Mesenchymal stem cell (in vitro differentiated cells and primary cell): ENCODE results near the gene CCDC68.

Experiments used
- DNase-seq: peaks from one replicate; pipeline ENCODE4 v3.0.0-alpha.2; 2013
- H2AFZ ChIP-seq: one replicate; pipeline ENCODE4 v1.6.1; 2013; ENCODE audit warnings: low read depth, mild to moderate bottlenecking, control low read depth, inconsistent platforms, low read length, moderate library complexity
- H2AK5ac ChIP-seq: 2 replicates; pipeline ENCODE4 v1.6.1; 2013; ENCODE audit warnings: low read length, moderate library complexity, mild to moderate bottlenecking, inconsistent platforms; ENCODE audit not compliant: severe bottlenecking
- H2BK120ac ChIP-seq: one replicate; pipeline ENCODE4 v1.6.1; 2013; ENCODE audit warnings: low read depth, mild to moderate bottlenecking, inconsistent platforms, low read length, moderate library complexity
- H2BK12ac ChIP-seq, 2 experiments: one replicate each; pipeline ENCODE4 v1.6.1; 2013; ENCODE audit warnings: inconsistent platforms in 2 of 2, low read length in 2 of 2, mild to moderate bottlenecking in 2 of 2, moderate library complexity in 2 of 2, control low read depth in 1 of 2
- H2BK15ac ChIP-seq: one replicate; pipeline ENCODE4 v1.6.1; 2013; ENCODE audit warnings: mild to moderate bottlenecking, low read depth, inconsistent platforms; ENCODE audit not compliant: poor library complexity, severe bottlenecking
- H2BK5ac ChIP-seq: 2 replicates; pipeline ENCODE4 v1.6.1; 2013; ENCODE audit warnings: low read depth, mild to moderate bottlenecking, low read length, control low read depth, inconsistent platforms; ENCODE audit not compliant: poor library complexity, severe bottlenecking
- H3K14ac ChIP-seq, 2 experiments: one replicate each; pipeline ENCODE4 v1.6.1; 2013; ENCODE audit warnings: inconsistent platforms in 2 of 2, low read length in 2 of 2, control low read depth in 1 of 2, mild to moderate bottlenecking in 1 of 2, moderate library complexity in 1 of 2
- H3K18ac ChIP-seq, 2 experiments: one replicate each; pipeline ENCODE4 v1.6.1; 2013; ENCODE audit warnings: inconsistent platforms in 2 of 2, low read length in 2 of 2, control low read depth in 1 of 2, low read depth in 1 of 2, mild to moderate bottlenecking in 1 of 2
- H3K23ac ChIP-seq, 2 experiments: one replicate each; pipeline ENCODE4 v1.6.1; 2013; ENCODE audit warnings: inconsistent platforms in 2 of 2, low read length in 2 of 2, mild to moderate bottlenecking in 2 of 2, moderate library complexity in 2 of 2, control low read depth in 1 of 2
- H3K27ac ChIP-seq: 2 replicates; pipeline ENCODE4 v1.5.1; 2013; ENCODE audit warnings: mild to moderate bottlenecking, moderate library complexity, low read length, control low read depth, inconsistent platforms; ENCODE audit not compliant: poor library complexity, severe bottlenecking
- H3K27me3 ChIP-seq, 2 experiments: 2 replicates each; pipeline versions ENCODE4 v1.6.1 to v1.7.0; 2013; ENCODE audit warnings: low read length in 2 of 2, mild to moderate bottlenecking in 2 of 2, moderate library complexity in 2 of 2, control low read depth in 1 of 2, inconsistent platforms in 1 of 2; ENCODE audit not compliant: control insufficient read depth in 1 of 2, insufficient read depth in 1 of 2
- H3K36me3 ChIP-seq, 2 experiments: 2 replicates each; pipeline versions ENCODE4 v1.6.1 to v1.7.0; 2013; ENCODE audit warnings: low read length in 2 of 2, control low read depth in 1 of 2, inconsistent platforms in 1 of 2, low read depth in 1 of 2, mild to moderate bottlenecking in 1 of 2; ENCODE audit not compliant: insufficient read depth in 2 of 2, control insufficient read depth in 1 of 2
- H3K4ac ChIP-seq, 2 experiments: one replicate each; pipeline ENCODE4 v1.6.1; 2013; ENCODE audit warnings: inconsistent platforms in 2 of 2, low read length in 2 of 2, mild to moderate bottlenecking in 2 of 2, moderate library complexity in 2 of 2, control low read depth in 1 of 2, low read depth in 1 of 2
- H3K4me1 ChIP-seq: 2 replicates; pipeline ENCODE4 v1.6.1; 2013; ENCODE audit warnings: low read depth, low read length, control low read depth; ENCODE audit not compliant: control insufficient read depth, insufficient read depth
- H3K4me2 ChIP-seq: 2 replicates; pipeline ENCODE4 v1.6.1; 2013; ENCODE audit warnings: low read length, mild to moderate bottlenecking, inconsistent platforms; ENCODE audit not compliant: poor library complexity, severe bottlenecking
- H3K4me3 ChIP-seq, 2 experiments: 2 replicates each; pipeline versions ENCODE4 v1.5.1 to v1.7.0; 2013; ENCODE audit warnings: low read length in 2 of 2, mild to moderate bottlenecking in 2 of 2, control low read depth in 1 of 2, low read depth in 1 of 2; ENCODE audit not compliant: insufficient read depth in 1 of 2
- H3K79me1 ChIP-seq: replicated peaks from 2 replicates; pipeline ENCODE4 v1.6.1; 2013; ENCODE audit warnings: mild to moderate bottlenecking, control low read depth, low read length, inconsistent platforms; ENCODE audit not compliant: poor library complexity, severe bottlenecking
- H3K9ac ChIP-seq: 2 replicates; pipeline ENCODE4 v1.7.0; 2013; ENCODE audit warnings: mild to moderate bottlenecking, low read length, moderate library complexity
- H3K9me3 ChIP-seq: 2 replicates; pipeline ENCODE4 v1.7.0; 2013; ENCODE audit warnings: mild to moderate bottlenecking, low read length; ENCODE audit not compliant: control insufficient read depth
- H4K8ac ChIP-seq: one replicate; pipeline ENCODE4 v1.6.1; 2013; ENCODE audit warnings: inconsistent platforms, mild to moderate bottlenecking, low read length, moderate library complexity
- H4K91ac ChIP-seq: one replicate; pipeline ENCODE4 v1.6.1; 2013; ENCODE audit warnings: mild to moderate bottlenecking, low read length, inconsistent platforms
- WGBS: methylation state at CpG from one replicate; pipeline ENCODE4 v1.1.7; 2013; ENCODE audit warnings: mixed read lengths; 5-methylcytosine and 5-hydroxymethylcytosine counted together

CCDC68 gene

GRCh38 chr18:54888378-54888777, 70.9 kb downstream of the CCDC68 start:
- no peak overlapping the region for H3K4ac ChIP-seq
- H4K91ac ChIP-seq = no peak overlapping the region
- H3K27me3 ChIP-seq = no peaks in the 10 kb centered on the region
- H3K18ac ChIP-seq = no peak overlapping the region
- H3K23ac ChIP-seq = no peak overlapping the region
- H2BK120ac ChIP-seq = no peak overlapping the region
- H2AFZ ChIP-seq = no peak overlapping the region
- no peak overlapping the region for H2AK5ac ChIP-seq
- H2BK5ac ChIP-seq = no peak overlapping the region
- WGBS = 100% methylated on average over 1 of the region's 2 CpGs
- no peaks in the 10 kb centered on the region for H3K4me1 ChIP-seq
- H3K9ac ChIP-seq = peak overlapping the region; percentile 47
- no peaks in the 10 kb centered on the region for H3K36me3 ChIP-seq
- H3K14ac ChIP-seq = no peak overlapping the region
- H3K9me3 ChIP-seq = no peaks in the 10 kb centered on the region
- H3K79me1 ChIP-seq = no peaks in the 10 kb centered on the region
- H4K8ac ChIP-seq = no peak overlapping the region
- H3K4me3 ChIP-seq = no peak overlapping the region
- H2BK12ac ChIP-seq = no peak overlapping the region
- H2BK15ac ChIP-seq = no peak overlapping the region
- H3K4me2 ChIP-seq = no peak overlapping the region
- no peak overlapping the region for H3K27ac ChIP-seq
- no peak for DNase-seq

DNA sequence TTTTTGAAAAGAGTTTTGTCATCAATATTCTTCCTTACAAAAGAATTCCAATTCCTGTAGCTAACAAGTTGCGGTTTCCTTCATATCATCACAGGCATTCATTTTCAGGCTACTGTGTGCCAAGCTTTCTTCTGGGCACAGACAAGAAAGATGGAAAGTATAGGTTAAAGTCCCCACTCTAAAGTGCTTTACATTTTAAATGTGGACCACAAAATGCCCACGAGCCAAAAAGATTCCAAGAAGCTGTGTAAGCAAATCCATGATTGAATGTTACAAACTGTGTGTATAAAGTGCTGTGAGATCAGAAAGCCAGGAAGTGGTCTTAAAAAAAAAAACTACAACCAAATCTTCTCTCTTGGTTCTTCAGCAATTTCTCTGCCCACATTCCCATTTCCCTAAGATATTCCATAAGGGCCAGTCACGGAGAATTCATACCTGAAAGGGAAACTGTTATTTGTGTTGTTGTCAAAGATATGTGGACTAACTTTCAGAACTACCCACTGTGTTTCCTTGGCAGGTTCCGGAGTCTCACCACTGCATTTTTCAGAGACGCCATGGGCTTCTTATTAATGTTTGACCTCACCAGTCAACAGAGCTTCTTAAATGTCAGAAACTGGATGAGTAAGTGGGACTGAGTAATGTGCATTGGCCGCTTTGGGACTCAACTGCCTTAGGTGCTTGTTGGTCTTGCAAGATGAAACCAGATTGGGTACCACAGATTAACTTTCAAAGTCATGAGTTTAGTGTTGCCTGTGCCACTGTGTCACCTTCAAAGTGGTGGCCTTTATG, 75.3 kb downstream of the CCDC68 start:
- DNase-seq = no peak
- Histone ChIP-seq H4K91ac (no peak overlapping the region), H4K8ac (no peak overlapping the region), H2BK12ac (no peak overlapping the region), H3K36me3 (no peaks in the 10 kb centered on the region), H3K4ac (no peak overlapping the region), H3K14ac (no peak overlapping the region), H3K4me3 (no peak overlapping the region), H2AK5ac (no peak overlapping the region), H3K79me1 (no peaks in the 10 kb centered on the region), H3K9me3 (no peaks in the 10 kb centered on the region), H3K4me1 (no peaks in the 10 kb centered on the region), H2AFZ (no peak overlapping the region), H3K23ac (no peak overlapping the region), H3K4me2 (no peak overlapping the region), H3K27me3 (no peaks in the 10 kb centered on the region), H3K18ac (no peak overlapping the region), H3K27ac (peak overlapping the region; percentile 25), H2BK15ac (no peak overlapping the region), H3K9ac (no peak overlapping the region), H2BK120ac (no peak overlapping the region), H2BK5ac (no peak overlapping the region)
- 83% methylated on average over 5 of the region's 6 CpGs for WGBS

GRCh38 chr18:54882318-54882717, 76.9 kb downstream of the CCDC68 start:
- H3K4me3 ChIP-seq = no peak overlapping the region
- H3K4me2 ChIP-seq = no peak overlapping the region
- no peak overlapping the region for H3K9ac ChIP-seq
- no peak overlapping the region for H4K8ac ChIP-seq
- no peak overlapping the region for H2BK12ac ChIP-seq
- no peak overlapping the region for H2AK5ac ChIP-seq
- no peak for DNase-seq
- H3K9me3 ChIP-seq = no peaks in the 10 kb centered on the region
- no peak overlapping the region for H3K4ac ChIP-seq
- peak overlapping the region in 1 of 2 experiments; percentile 54 for H3K18ac ChIP-seq
- H3K27ac ChIP-seq = no peak overlapping the region
- no peak overlapping the region for H2BK120ac ChIP-seq
- WGBS = 85% methylated on average over 4 of the region's 4 CpGs
- no peak overlapping the region for H3K14ac ChIP-seq
- H3K36me3 ChIP-seq = no peaks in the 10 kb centered on the region
- no peak overlapping the region for H4K91ac ChIP-seq
- no peaks in the 10 kb centered on the region for H3K27me3 ChIP-seq
- H3K23ac ChIP-seq = no peak overlapping the region
- H2AFZ ChIP-seq = no peak overlapping the region
- no peak overlapping the region for H2BK15ac ChIP-seq
- no peak overlapping the region for H2BK5ac ChIP-seq
- no peaks in the 10 kb centered on the region for H3K79me1 ChIP-seq
- H3K4me1 ChIP-seq = no peaks in the 10 kb centered on the region

DNA sequence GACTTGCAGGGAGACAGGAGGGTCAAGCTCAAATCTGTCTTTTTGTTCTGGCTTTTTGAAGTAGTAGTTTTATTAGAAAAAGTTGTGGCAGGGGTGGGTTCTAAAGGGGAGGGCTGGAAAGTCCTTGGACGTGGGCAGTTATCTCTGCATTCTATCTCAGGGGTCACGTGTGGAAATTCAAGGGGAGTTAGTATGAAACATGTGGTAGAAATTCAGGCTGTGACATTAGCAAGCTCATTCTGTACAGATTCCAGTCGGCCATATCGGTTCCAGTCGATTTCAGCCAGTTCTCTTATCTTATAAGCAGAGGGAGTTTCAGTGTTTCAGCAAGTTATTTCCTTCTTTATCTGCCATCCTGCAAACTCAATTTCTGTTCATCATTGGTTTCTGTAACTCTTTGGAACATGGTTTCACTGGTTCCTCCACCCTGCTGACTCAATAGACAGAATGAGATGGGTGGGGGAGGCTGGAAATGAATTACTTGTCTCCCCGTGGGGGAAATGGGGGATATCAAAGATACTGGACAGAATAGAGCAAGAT, 78.0 kb downstream of the CCDC68 start:
- Histone ChIP-seq H3K27me3 (no peaks in the 10 kb centered on the region), H3K4ac (peak overlapping the region in 1 of 2 experiments; percentile 24), H2BK15ac (no peak overlapping the region), H2BK5ac (no peak overlapping the region), H3K14ac (no peak overlapping the region), H3K9me3 (no peaks in the 10 kb centered on the region), H3K4me2 (no peak overlapping the region), H3K36me3 (no peaks in the 10 kb centered on the region), H2BK12ac (peak overlapping the region in 1 of 2 experiments; percentile 21), H3K4me1 (no peaks in the 10 kb centered on the region), H3K4me3 (peak overlapping the region in 1 of 2 experiments; percentile 20), H4K91ac (no peak overlapping the region), H3K9ac (peak overlapping the region; percentile 5), H4K8ac (no peak overlapping the region), H2BK120ac (no peak overlapping the region), H3K79me1 (no peaks in the 10 kb centered on the region), H3K27ac (no peak overlapping the region), H2AFZ (no peak overlapping the region), H3K23ac (no peak overlapping the region), H3K18ac (no peak overlapping the region), H2AK5ac (no peak overlapping the region)
- WGBS = 86% methylated on average over 3 of the region's 6 CpGs
- DNase-seq = no peak
